H1 (cell line): Measurements from ENCODE around the gene SHROOM3. TPM values are rescaled to one million over a fixed set of nuclear protein-coding genes. Genes with fewer than 3 reads are reported as not detected.
A peak's percentile ranks its signal among the peaks of the same experiment; 100 is the strongest.

Experiments
- CTCF ChIA-PET: fragments of 300-600 bp; sonication (Branson Sonifier 250); formaldehyde crosslinking; loops from one replicate; lab custom pipeline; 2021; ENCODE audit not compliant: partially characterized antibody; lab: Charles Lee
- POLR2A ChIA-PET: fragments of 300-600 bp; sonication (Branson Sonifier 250); formaldehyde crosslinking; loops from one replicate; lab custom pipeline; 2021; ENCODE audit warnings: inconsistent platforms; ENCODE audit not compliant: partially characterized antibody; lab: Charles Lee
- DNase-seq, 2 experiments: peaks; one replicate each; pipeline versions ENCODE4 v3.0.0 to v3.0.0-alpha.2; 2010 to 2022; ENCODE audit warnings: low spot score in 2 of 2, low read depth in 1 of 2, mixed read lengths in 1 of 2
- FAIRE-seq: peaks from 2 replicates; lab custom pipeline; 2011; peaks lifted over from hg19 to GRCh38; lab: Jason Lieb, UNC
- H2AFZ ChIP-seq: 2 replicates; pipeline ENCODE4 v1.8.1; 2012; ENCODE audit warnings: low read length, inconsistent platforms
- H2AK5ac ChIP-seq: 2 replicates; pipeline ENCODE4 v1.6.1; 2013; ENCODE audit warnings: low read depth, low read length
- H2BK120ac ChIP-seq: replicated peaks from 2 replicates; pipeline ENCODE3; 2013; ENCODE audit warnings: low read depth, low read length, inconsistent platforms
- H2BK12ac ChIP-seq: 2 replicates; pipeline ENCODE4 v1.6.1; 2013; ENCODE audit warnings: low read depth, low read length
- H2BK15ac ChIP-seq: 2 replicates; pipeline ENCODE4 v1.6.1; 2013; ENCODE audit warnings: low read length
- H2BK20ac ChIP-seq: 2 replicates; pipeline ENCODE4 v1.6.1; 2013; ENCODE audit warnings: low read length
- H2BK5ac ChIP-seq: 2 replicates; pipeline ENCODE4 v1.6.1; 2013; ENCODE audit warnings: low read depth, low read length
- H3K14ac ChIP-seq: 2 replicates; pipeline ENCODE4 v1.6.1; 2013; ENCODE audit warnings: inconsistent platforms; ENCODE audit not compliant: insufficient read length
- H3K18ac ChIP-seq: 2 replicates; pipeline ENCODE4 v1.6.1; 2013; ENCODE audit warnings: low read length; ENCODE audit errors: extremely low read depth
- H3K23ac ChIP-seq: 2 replicates; pipeline ENCODE4 v1.6.1; 2013; ENCODE audit warnings: inconsistent platforms; ENCODE audit not compliant: insufficient read length
- H3K23me2 ChIP-seq: 2 replicates; pipeline ENCODE4 v1.6.1; 2013; ENCODE audit warnings: low read depth, low read length
- H3K27ac ChIP-seq: 2 replicates; pipeline ENCODE4 v1.6.1; 2011; ENCODE audit warnings: low read depth, low read length, inconsistent platforms
- H3K27me3 ChIP-seq, 4 experiments: replicated peaks in 1 of 4; 1 replicate in 1 of 4; 2 replicates in 3 of 4; pipeline versions ENCODE4 v1.6.1 to v1.8.1; 2011 to 2013; ENCODE audit warnings: low read length in 3 of 4, mild to moderate bottlenecking in 3 of 4, inconsistent platforms in 2 of 4, mixed read lengths in 2 of 4, moderate library complexity in 1 of 4; ENCODE audit not compliant: control insufficient read depth in 3 of 4, insufficient read depth in 3 of 4; ENCODE audit errors: extremely low read depth in 1 of 4
- H3K36me3 ChIP-seq, 4 experiments: 2 replicates each; pipeline versions ENCODE4 v1.6.1 to v1.8.1; 2011 to 2013; ENCODE audit warnings: mild to moderate bottlenecking in 4 of 4, low read length in 3 of 4, moderate library complexity in 2 of 4, control low read depth in 1 of 4, inconsistent platforms in 1 of 4; ENCODE audit not compliant: insufficient read depth in 4 of 4, control insufficient read depth in 2 of 4
- H3K4ac ChIP-seq: replicated peaks from 2 replicates; pipeline ENCODE3; 2013; ENCODE audit warnings: low read length, low read depth, mixed read lengths, inconsistent platforms; ENCODE audit not compliant: insufficient read length
- H3K4me1 ChIP-seq, 4 experiments: replicated peaks in 1 of 4; 1 replicate in 1 of 4; 2 replicates in 3 of 4; pipeline versions ENCODE4 v1.6.1 to v1.8.1; 2011 to 2013; ENCODE audit warnings: low read length in 3 of 4, inconsistent platforms in 2 of 4, mixed read lengths in 1 of 4; ENCODE audit not compliant: insufficient read depth in 4 of 4, control insufficient read depth in 3 of 4
- H3K4me2 ChIP-seq, 2 experiments: 2 replicates each; pipeline versions ENCODE4 v1.6.1 to v1.8.1; 2011 to 2013; ENCODE audit warnings: low read depth in 2 of 2, low read length in 2 of 2, control low read depth in 1 of 2, inconsistent platforms in 1 of 2, mild to moderate bottlenecking in 1 of 2; ENCODE audit not compliant: insufficient read depth in 1 of 2
- H3K4me3 ChIP-seq, 4 experiments: fragments of 200-600, 300-600 bp in 1 of 4; sonication (generic), shearing (Covaris generic), sonication (Bioruptor Twin) in 1 of 4; 2 replicates each; pipeline versions ENCODE4 v1.5.1 to v1.8.1; 2011 to 2016; ENCODE audit warnings: low read length in 4 of 4, low read depth in 3 of 4, control low read depth in 2 of 4, inconsistent platforms in 2 of 4, mild to moderate bottlenecking in 2 of 4, mixed read lengths in 1 of 4, moderate library complexity in 1 of 4; ENCODE audit not compliant: insufficient read depth in 2 of 4; ENCODE audit errors: extremely low read depth in 1 of 4
- H3K56ac ChIP-seq: replicated peaks from 2 replicates; pipeline ENCODE3; 2013; ENCODE audit warnings: low read depth, mild to moderate bottlenecking, mixed read lengths, low read length, inconsistent platforms; ENCODE audit not compliant: insufficient read length
- H3K79me1 ChIP-seq: 2 replicates; pipeline ENCODE4 v1.6.1; 2013; ENCODE audit warnings: low read depth, low read length, control low read depth
- H3K79me2 ChIP-seq, 2 experiments: 2 replicates each; pipeline versions ENCODE4 v1.6.1 to v1.8.1; 2012 to 2013; ENCODE audit warnings: low read length in 2 of 2, mild to moderate bottlenecking in 2 of 2, inconsistent platforms in 1 of 2; ENCODE audit not compliant: insufficient read depth in 2 of 2, control insufficient read depth in 1 of 2
- H3K9ac ChIP-seq, 4 experiments: replicated peaks in 1 of 4; 1 replicate in 1 of 4; 2 replicates in 3 of 4; pipeline versions ENCODE4 v1.6.1 to v1.8.1; 2011 to 2013; ENCODE audit warnings: low read depth in 3 of 4, low read length in 3 of 4, control low read depth in 2 of 4, mild to moderate bottlenecking in 2 of 4, moderate library complexity in 2 of 4, inconsistent platforms in 1 of 4; ENCODE audit errors: extremely low read depth in 1 of 4
- H3K9me3 ChIP-seq, 2 experiments: 2 replicates each; pipeline versions ENCODE4 v1.6.1 to v1.8.1; 2012 to 2013; ENCODE audit warnings: mild to moderate bottlenecking in 2 of 2, moderate library complexity in 2 of 2, control low read depth in 1 of 2, inconsistent platforms in 1 of 2, low read depth in 1 of 2, low read length in 1 of 2, mixed read lengths in 1 of 2; ENCODE audit not compliant: insufficient read depth in 2 of 2
- H4K20me1 ChIP-seq, 2 experiments: replicated peaks in 1 of 2; 2 replicates each; pipeline versions ENCODE3 to v1.8.1; 2011 to 2013; ENCODE audit warnings: inconsistent platforms in 2 of 2, low read length in 2 of 2, mild to moderate bottlenecking in 1 of 2; ENCODE audit not compliant: insufficient read depth in 2 of 2, control insufficient read depth in 1 of 2
- H4K5ac ChIP-seq: 2 replicates; pipeline ENCODE4 v1.6.1; 2013; ENCODE audit warnings: low read length, low read depth, mixed read lengths, inconsistent platforms; ENCODE audit not compliant: insufficient read length
- H4K8ac ChIP-seq: 2 replicates; pipeline ENCODE4 v1.8.0; 2013; ENCODE audit warnings: mild to moderate bottlenecking, moderate library complexity, low read length, inconsistent platforms; ENCODE audit not compliant: insufficient read depth; ENCODE audit errors: extremely low read depth
- H4K91ac ChIP-seq: replicated peaks from 2 replicates; pipeline ENCODE3; 2013; ENCODE audit warnings: low read length, mixed read lengths, inconsistent platforms; ENCODE audit not compliant: insufficient read length
- BCL11A ChIP-seq, 2 experiments: IDR thresholded peaks; one replicate each; pipeline ENCODE4 v1.6.1; 2011; ENCODE audit warnings: low read depth in 2 of 2, low read length in 2 of 2, mild to moderate bottlenecking in 2 of 2
- PHF8 ChIP-seq: fragments of 200-600 bp; sonication (generic); conservative IDR thresholded peaks from 2 replicates; pipeline ENCODE4 v1.7.1; 2012; ENCODE audit warnings: low read depth, mild to moderate bottlenecking, inconsistent platforms, low read length, moderate library complexity
- POLR2A ChIP-seq, 2 experiments: IDR thresholded peaks; 1 replicate in 1 of 2; 2 replicates in 1 of 2; pipeline ENCODE4 v1.6.1; 2011; ENCODE audit warnings: low read depth in 2 of 2, low read length in 2 of 2, mild to moderate bottlenecking in 2 of 2; ENCODE audit errors: control extremely low read depth in 1 of 2
- SAP30 ChIP-seq: fragments of 300-600 bp; sonication (generic); IDR thresholded peaks from 2 replicates; pipeline ENCODE4 v1.7.1; 2012; ENCODE audit warnings: low read length, moderate library complexity, mild to moderate bottlenecking, inconsistent platforms; ENCODE audit not compliant: insufficient read depth, insufficient replicate concordance
- SIN3A ChIP-seq, 2 experiments: IDR thresholded peaks in 1 of 2; conservative IDR thresholded peaks in 1 of 2; 2 replicates each; pipeline ENCODE4 v1.6.1; 2011 to 2012; ENCODE audit warnings: low read length in 2 of 2, improper control_type of control experiment in 1 of 2, low read depth in 1 of 2, mild to moderate bottlenecking in 1 of 2
- SIX5 ChIP-seq: IDR thresholded peaks from 2 replicates; pipeline ENCODE4 v1.6.1; 2011; ENCODE audit warnings: mild to moderate bottlenecking, low read depth, low read length
- TAF7 ChIP-seq: optimal IDR thresholded peaks from 2 replicates; pipeline ENCODE3; 2011; ENCODE audit warnings: low read depth, mild to moderate bottlenecking, inconsistent platforms, low read length, moderate library complexity, borderline replicate concordance
- whole genome bisulfite sequencing, 2 experiments: shearing (Covaris generic) in 1 of 2; methylation state at CpG; one replicate each; pipeline versions ENCODE4 v1.1.6 to v1.1.7; 2013 to 2015; ENCODE audit warnings: low lambda C conversion rate in 2 of 2, mixed read lengths in 2 of 2, inconsistent platforms in 1 of 2, low coverage in 1 of 2, missing lambda C conversion rate in 1 of 2; ENCODE audit not compliant: insufficient replicate concordance in 2 of 2, insufficient coverage in 1 of 2, insufficient read length in 1 of 2; ENCODE audit errors: extremely low coverage in 1 of 2, missing lambda C conversion rate in 1 of 2; 5-methylcytosine and 5-hydroxymethylcytosine counted together
- polyA plus RNA-seq, 7 experiments: library from polyadenylated mRNA; depleted of rRNA in 3 of 7; stranded (reverse) in 5 of 7; unstranded in 2 of 7; fragments of >200 nt in 5 of 7; fragments of 200-250 nt in 2 of 7; gene quantifications; 1 replicate in 5 of 7; 2 replicates in 1 of 7; 4 replicates in 1 of 7; pipeline versions ENCODE4 v1.2.1 to v1.2.3, GENCODE V29; 2011 to 2013; ENCODE audit warnings: missing spikeins in 2 of 7, mixed read lengths in 2 of 7
- total RNA-seq: library from RNA; stranded (reverse); fragmentation: NEBNext Ultra II Directional; extraction: Animal tissue kit (Norgen Biotek cat#: 25700); gene quantifications from 2 replicates; pipeline ENCODE4 v1.2.1, GENCODE V29; 2021
- TF ChIP-seq, protein P1 (sequence below), 3 experiments: IDR thresholded peaks; 1 replicate in 2 of 3; 2 replicates in 1 of 3; pipeline versions ENCODE4 v1.5.1 to v1.6.1; 2011; ENCODE audit warnings: low read length in 3 of 3, mild to moderate bottlenecking in 3 of 3, inconsistent platforms in 2 of 3, low read depth in 1 of 3, moderate library complexity in 1 of 3; ENCODE audit not compliant: insufficient read depth in 1 of 3; ENCODE audit errors: control extremely low read depth in 1 of 3
- TF ChIP-seq, protein P2 (sequence below): IDR thresholded peaks from 2 replicates; pipeline ENCODE4 v1.6.1; 2012; ENCODE audit warnings: inconsistent platforms

The SHROOM3 gene
- total and polyA plus RNA-seq, 2 of the 8 experiments (the other 6 are each of a cell fraction or from before 2014, with no cell fraction given) = 15.8 to 34.0 TPM

DNA sequence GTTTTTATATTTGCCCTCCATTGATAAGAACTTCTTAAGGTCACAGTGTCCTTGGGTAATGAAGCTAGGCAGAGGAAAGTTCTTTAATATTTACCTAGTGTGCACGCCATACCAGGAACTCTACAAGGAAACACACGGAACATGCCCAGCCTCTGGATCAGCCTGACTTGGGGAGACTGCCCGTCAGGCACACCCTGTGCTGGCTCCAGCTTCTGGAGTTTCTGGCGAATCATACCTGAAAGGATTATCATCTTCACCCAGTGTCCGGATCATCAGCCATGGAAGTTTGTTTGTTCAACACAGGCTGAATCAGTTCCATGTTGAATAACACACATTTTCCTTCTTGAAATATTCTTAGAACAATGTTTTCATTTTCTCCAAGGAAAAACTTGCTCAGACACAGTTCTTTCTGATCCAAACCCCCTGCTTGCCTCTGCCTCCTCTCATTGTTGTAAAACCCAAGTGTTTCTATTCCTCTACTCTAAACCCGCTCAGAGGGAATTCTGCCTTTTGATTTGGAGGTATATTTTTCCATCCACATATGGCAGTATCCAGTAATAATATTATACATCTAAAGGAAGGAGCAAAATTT, 176.7 kb downstream of the SHROOM3 start:
- Histone ChIP-seq H3K56ac (no peak overlapping the region), H3K27me3 (no peaks in the 10 kb centered on the region), H3K14ac (no peak overlapping the region), H4K20me1 (no peaks in the 10 kb centered on the region), H3K4me3 (no peak overlapping the region), H2BK120ac (no peak overlapping the region), H3K79me2 (no peaks in the 10 kb centered on the region), H3K18ac (no peak overlapping the region; the same call in 1 of the 2 replicates), H3K23ac (no peak overlapping the region), H3K9ac (no peak overlapping the region; a peak in 1 of 7 replicates), H3K4me1 (peaks cover 17 to 28% (median 23%) of the 10 kb centered on the region in 4 experiments; a peak in 6 of 7 replicates), H4K91ac (no peak overlapping the region), H4K8ac (no peak overlapping the region), H2AK5ac (no peak overlapping the region), H2AFZ (no peak overlapping the region), H3K23me2 (no peaks in the 10 kb centered on the region), H3K9me3 (no peaks in the 10 kb centered on the region), H4K5ac (no peak overlapping the region), H3K79me1 (no peaks in the 10 kb centered on the region), H2BK12ac (no peak overlapping the region; the same call in 1 of the 2 replicates), H3K4ac (no peak overlapping the region), H3K36me3 (no peaks in the 10 kb centered on the region), H2BK20ac (no peak overlapping the region), H2BK15ac (no peak overlapping the region), H3K27ac (no peak overlapping the region; the same call in 1 of the 2 replicates), H3K4me2 (no peak overlapping the region), H2BK5ac (0 out of 2 replicates have a peak overlapping the region, but pooled peaks have one; percentile 27)
- POLR2A ChIA-PET = no interaction called here
- CTCF ChIA-PET = interaction anchor here (1.1 to 1.2 kb wide), 2 partner anchors 12 to 180 kb away, joined by 3 read pairs; no protein-coding TSS in a partner anchor
- WGBS, 2 experiments = 85% methylated on average over 6 of the region's 6 CpGs; no CpG with 5 or more reads in 1 of the 2 experiments
- no peak for FAIRE-seq
- no peak for DNase-seq
- TF ChIP-seq SIN3A (conservative IDR thresholded peaks at IDR 0.05 in 1 of 2, IDR thresholded peaks at IDR 0.05 in 1 of 2; ENCODE audit: low read depth in 1 of 2, low read length in 2 of 2) (no peak), POLR2A (IDR thresholded peaks at IDR 0.05; ENCODE audit: control extremely low read depth in 1 of 2, low read depth in 2 of 2, low read length in 2 of 2) (no peak), PHF8 (no peak), TAF7 (no peak), SIX5 (no peak), BCL11A (IDR thresholded peaks at IDR 0.05; ENCODE audit: low read depth in 2 of 2, low read length in 2 of 2) (no peak), SAP30 (no peak)
- TF ChIP-seq, protein P1, sequence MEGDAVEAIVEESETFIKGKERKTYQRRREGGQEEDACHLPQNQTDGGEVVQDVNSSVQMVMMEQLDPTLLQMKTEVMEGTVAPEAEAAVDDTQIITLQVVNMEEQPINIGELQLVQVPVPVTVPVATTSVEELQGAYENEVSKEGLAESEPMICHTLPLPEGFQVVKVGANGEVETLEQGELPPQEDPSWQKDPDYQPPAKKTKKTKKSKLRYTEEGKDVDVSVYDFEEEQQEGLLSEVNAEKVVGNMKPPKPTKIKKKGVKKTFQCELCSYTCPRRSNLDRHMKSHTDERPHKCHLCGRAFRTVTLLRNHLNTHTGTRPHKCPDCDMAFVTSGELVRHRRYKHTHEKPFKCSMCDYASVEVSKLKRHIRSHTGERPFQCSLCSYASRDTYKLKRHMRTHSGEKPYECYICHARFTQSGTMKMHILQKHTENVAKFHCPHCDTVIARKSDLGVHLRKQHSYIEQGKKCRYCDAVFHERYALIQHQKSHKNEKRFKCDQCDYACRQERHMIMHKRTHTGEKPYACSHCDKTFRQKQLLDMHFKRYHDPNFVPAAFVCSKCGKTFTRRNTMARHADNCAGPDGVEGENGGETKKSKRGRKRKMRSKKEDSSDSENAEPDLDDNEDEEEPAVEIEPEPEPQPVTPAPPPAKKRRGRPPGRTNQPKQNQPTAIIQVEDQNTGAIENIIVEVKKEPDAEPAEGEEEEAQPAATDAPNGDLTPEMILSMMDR (IDR thresholded peaks at IDR 0.05; ENCODE audit: control extremely low read depth in 1 of 3, insufficient read depth in 1 of 3, low read depth in 1 of 3, low read length in 3 of 3) = no peak
- TF ChIP-seq, protein P2, sequence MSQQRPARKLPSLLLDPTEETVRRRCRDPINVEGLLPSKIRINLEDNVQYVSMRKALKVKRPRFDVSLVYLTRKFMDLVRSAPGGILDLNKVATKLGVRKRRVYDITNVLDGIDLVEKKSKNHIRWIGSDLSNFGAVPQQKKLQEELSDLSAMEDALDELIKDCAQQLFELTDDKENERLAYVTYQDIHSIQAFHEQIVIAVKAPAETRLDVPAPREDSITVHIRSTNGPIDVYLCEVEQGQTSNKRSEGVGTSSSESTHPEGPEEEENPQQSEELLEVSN = no peak
